Inflammatory macrophage treated with lipopolysaccharide for 1 hour (primary cell): ENCODE measurements around the gene OR10AD1.

ENCODE experiments used
- DNase-seq, 2 donors: peaks; one replicate each; pipeline ENCODE4 v3.0.0-alpha.2; 2020 to 2022

Gene OR10AD1

GRCh38 chr12:48189331-48190125 is 13.6 kb downstream of the OR10AD1 start:
- DNase-seq: peak; percentile 39 to 94

GRCh38 chr12:48187916-48188695 is 15.0 kb downstream of the OR10AD1 start:
- no peak for DNase-seq

- DNase-seq: no peak
Measured at GRCh38 chr12:48185181-48185919, 17.7 kb downstream of the OR10AD1 start.

GRCh38 chr12:48184549-48184922 is 18.6 kb downstream of the OR10AD1 start:
- no peak for DNase-seq

- DNase-seq: no peak
Measured at GRCh38 chr12:48183876-48184548, 19.1 kb downstream of the OR10AD1 start.

- DNase-seq: peak; percentile 32 to 41
Measured at GRCh38 chr12:48183091-48183875, 19.8 kb downstream of the OR10AD1 start, which contains the start of gene CCDC184. Gene CCDC184, plus strand, starts transcription at chr12:48183644. Its CDS starts 479 bp downstream, at chr12:48184123.

- no peak for DNase-seq
Measured at GRCh38 chr12:48182631-48183030, 20.5 kb downstream of the OR10AD1 start.

- DNase-seq: no peak
Measured at GRCh38 chr12:48180857-48181495, 22.1 kb downstream of the OR10AD1 start.

- no peak for DNase-seq
Measured at GRCh38 chr12:48180424-48180823, 22.7 kb downstream of the OR10AD1 start.

- no peak for DNase-seq
Measured at GRCh38 chr12:48179466-48179865, 23.6 kb downstream of the OR10AD1 start.

GRCh38 chr12:48177982-48178381 is 25.1 kb downstream of the OR10AD1 start:
- DNase-seq: no peak

GRCh38 chr12:48176417-48176751 is 26.7 kb downstream of the OR10AD1 start:
- DNase-seq: no peak

- DNase-seq: peak in 1 of 2 donors; percentile 13
Measured at GRCh38 chr12:48175613-48176416, 27.3 kb downstream of the OR10AD1 start.

GRCh38 chr12:48169011-48169410 is 34.1 kb downstream of the OR10AD1 start:
- no peak for DNase-seq

GRCh38 chr12:48165089-48165981 is 37.8 kb downstream of the OR10AD1 start:
- DNase-seq: peak; percentile 33 to 55

- DNase-seq: no peak
Measured at GRCh38 chr12:48164451-48164850, 38.6 kb downstream of the OR10AD1 start.

- no peak for DNase-seq
Measured at GRCh38 chr12:48163150-48163747, 39.8 kb downstream of the OR10AD1 start.

GRCh38 chr12:48160807-48161206 is 42.3 kb downstream of the OR10AD1 start:
- DNase-seq: no peak

- DNase-seq: no peak
Measured at GRCh38 chr12:48160046-48160445, 43.0 kb downstream of the OR10AD1 start.
